Activated CD4-positive, alpha-beta T cell treated with anti-CD3 and anti-CD28 coated beads, Interleukin-2, amount 50 U/mL, for 24 hours (primary cell): ENCODE data around the gene TOPAZ1.
A peak's percentile ranks its signal among the peaks of the same experiment; 100 is the strongest.

ENCODE experiments used
- DNase-seq, 2 donors: peaks; one replicate each; pipeline ENCODE4 v3.0.0-alpha.2; 2020; ENCODE audit warnings: low read depth in 1 of 2, low spot score in 1 of 2

Gene TOPAZ1

GRCh38 chr3:44242721-44243120 lies 1.0 kb downstream of the TOPAZ1 start:
- DNase-seq, result no peak

GRCh38 chr3:44248152-44248551 lies 6.5 kb downstream of the TOPAZ1 start:
- no peak for DNase-seq

GRCh38 chr3:44252332-44252959 lies 10.8 kb downstream of the TOPAZ1 start:
- DNase-seq, result no peak

GRCh38 chr3:44259404-44259803 lies 17.7 kb downstream of the TOPAZ1 start:
- no peak for DNase-seq

- no peak for DNase-seq
These were observed 22.5 kb downstream of the TOPAZ1 start for GRCh38 chr3:44264146-44264545.

DNA sequence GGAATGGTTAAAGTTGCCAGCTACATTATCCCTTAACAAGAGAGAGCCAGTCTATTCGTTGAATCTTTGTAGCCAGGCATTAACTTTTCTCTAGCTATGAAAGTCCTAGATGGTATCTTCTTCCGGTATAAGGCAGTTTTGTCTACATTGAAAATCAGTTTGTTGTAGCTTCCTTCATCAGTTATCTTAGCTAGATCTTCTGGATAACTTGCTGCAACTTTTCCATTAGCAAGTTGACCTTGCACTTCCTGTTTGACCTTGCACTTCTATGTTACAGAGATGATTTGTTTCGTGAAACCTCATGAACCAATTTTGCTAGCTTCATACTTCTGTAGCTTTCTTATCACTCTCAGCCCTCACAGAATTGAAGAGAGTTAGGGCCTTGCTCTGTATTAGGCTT lies 24.1 kb downstream of the TOPAZ1 start:
- DNase-seq, result no peak

GRCh38 chr3:44272191-44272590 lies 30.5 kb downstream of the TOPAZ1 start:
- no peak for DNase-seq

DNA sequence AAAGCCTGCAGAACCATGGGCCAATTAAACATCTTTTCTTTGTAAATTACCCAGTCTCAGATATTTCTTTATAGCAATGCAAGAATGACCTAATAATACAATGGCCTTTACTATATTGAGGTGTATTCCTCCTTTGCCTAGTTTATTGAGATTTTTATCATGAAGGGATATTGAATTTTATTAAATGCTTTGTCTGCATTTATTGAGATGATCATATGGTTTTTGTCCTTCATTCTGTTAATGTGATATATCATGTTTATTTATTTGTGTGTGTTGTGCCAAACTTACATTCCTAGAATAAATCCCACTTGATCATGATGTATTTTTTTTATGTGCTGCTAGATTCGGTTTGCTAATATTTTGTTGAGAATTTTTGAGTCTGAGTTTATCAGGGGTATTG lies 36.2 kb downstream of the TOPAZ1 start:
- DNase-seq, result no peak

- no peak for DNase-seq
These were observed 38.4 kb downstream of the TOPAZ1 start for GRCh38 chr3:44280077-44280476.

- DNase-seq, result no peak
These were observed 38.9 kb downstream of the TOPAZ1 start for GRCh38 chr3:44280631-44281030.

DNA sequence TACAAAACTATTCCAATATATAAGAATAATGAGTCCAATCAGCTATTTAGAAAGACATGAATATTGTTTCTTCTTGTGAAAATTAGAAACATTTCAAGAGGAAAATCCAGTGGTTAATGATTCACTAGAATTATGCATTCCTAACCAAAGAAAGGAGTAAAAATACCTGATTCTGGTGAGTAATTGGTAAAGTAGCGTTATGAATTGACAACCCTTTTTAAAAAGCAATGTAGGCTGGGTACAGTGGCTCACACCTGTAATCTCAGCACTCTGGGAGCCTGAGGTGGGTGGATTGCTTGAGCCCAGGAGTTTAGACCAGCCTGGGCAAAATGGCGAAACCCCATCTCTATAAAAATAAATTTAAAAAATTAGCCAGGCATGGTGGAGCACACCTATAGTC lies 43.3 kb downstream of the TOPAZ1 start:
- no peak for DNase-seq

GRCh38 chr3:44289882-44290462 lies 48.3 kb downstream of the TOPAZ1 start:
- DNase-seq, result no peak

DNA sequence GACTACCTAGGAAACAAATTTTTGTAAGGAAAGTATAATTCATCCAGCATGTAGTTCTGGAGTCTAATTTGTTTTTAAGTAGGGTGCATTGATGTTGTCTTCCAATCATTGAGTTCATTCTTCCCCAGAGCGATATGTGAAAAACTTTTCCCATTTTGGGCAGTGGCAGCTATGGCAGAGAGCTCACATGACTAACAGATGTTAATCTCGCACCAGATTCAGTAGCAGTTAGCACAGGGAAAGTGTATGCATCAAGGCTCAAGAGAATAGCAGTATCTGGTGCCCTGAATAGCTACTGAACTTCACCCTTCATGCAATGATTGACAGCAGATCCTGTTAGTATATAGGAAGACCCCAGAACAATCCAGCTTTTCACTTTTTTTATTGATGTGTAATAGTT lies 50.6 kb downstream of the TOPAZ1 start:
- no peak for DNase-seq

GRCh38 chr3:44292947-44293346 lies 51.3 kb downstream of the TOPAZ1 start:
- no peak for DNase-seq

- no peak for DNase-seq
These were observed 55.6 kb downstream of the TOPAZ1 start for GRCh38 chr3:44297255-44297654.

GRCh38 chr3:44301746-44302145 lies 60.1 kb downstream of the TOPAZ1 start:
- DNase-seq, result no peak

DNA sequence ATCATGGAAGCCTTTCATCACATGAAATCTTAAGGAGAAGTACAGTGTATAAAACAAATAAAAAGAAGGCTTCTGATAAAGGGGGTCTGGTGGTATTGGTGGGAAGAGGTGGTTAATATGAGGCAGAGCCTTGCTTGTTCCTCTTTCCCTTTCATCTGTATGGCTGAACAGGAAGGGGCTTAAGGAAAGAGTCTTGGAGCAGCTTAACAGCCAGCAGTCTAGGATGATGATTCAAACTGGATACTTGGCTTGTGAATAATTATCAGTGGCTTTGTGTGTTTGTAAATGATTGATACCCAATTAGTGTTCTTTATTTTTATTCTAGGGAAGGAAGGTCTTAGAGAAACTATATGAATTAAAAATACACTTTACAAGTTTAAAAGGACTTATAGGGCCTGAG lies 67.8 kb downstream of the TOPAZ1 start:
- no peak for DNase-seq

DNA sequence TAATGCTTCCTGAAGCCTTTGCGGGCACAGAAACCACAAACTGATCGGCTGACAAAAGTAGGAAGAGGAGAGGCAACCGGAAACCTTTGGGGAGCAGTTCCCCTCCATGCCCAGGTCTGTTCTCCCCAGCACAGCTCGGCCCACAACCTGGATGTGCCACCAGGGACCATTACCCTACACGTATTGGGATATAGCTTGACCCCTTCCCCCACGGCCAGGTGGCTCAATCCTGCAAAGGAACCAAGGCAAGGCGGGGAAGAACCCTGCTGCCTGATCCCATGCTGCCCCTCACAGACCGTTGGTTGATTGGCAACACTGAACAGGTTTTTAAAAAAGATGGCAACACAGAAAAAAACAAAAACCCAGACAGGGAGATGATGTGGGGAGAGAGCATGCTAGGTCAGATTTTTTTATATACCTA lies 77.2 kb downstream of the TOPAZ1 start:
- DNase-seq, result no peak

DNA sequence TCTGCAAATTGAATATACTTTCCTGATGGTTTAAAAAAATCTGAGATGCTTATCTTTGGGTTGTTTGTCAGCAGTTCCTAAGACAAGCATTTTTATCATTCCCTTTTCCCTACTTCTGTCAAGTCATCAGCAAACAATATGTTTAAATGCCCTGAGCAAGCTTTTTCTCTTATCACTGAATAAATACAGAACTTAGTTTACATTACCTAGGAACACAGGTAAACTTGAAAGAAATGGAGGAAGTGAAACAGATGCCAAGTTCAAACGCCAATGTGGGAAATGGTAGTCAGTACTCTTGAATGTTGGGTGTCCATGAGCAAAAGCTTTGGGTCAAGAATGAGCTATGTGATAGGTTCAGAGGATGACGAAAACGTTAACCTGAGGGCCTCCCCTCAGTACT lies 79.6 kb downstream of the TOPAZ1 start:
- DNase-seq, result no peak

GRCh38 chr3:44323341-44323955 lies 81.8 kb downstream of the TOPAZ1 start:
- peak in 1 of 2 donors; percentile 39 for DNase-seq

DNA sequence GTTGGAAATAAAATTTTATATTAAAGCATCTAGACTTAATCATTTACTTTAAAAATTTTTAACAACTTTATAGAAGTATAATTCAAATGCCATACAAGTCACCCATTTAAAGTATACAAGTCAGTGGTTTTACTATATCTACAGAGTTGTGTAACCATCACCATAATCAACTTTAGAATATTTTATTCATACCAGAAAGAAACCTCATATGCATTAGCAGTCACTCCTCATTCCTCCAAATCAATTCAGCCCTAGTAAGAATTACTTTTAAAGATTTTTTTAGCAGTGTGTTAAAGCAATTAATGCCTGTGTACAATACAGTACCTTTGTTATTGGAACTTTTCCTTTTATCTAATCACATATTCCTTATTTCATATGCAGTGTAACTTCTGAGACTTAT lies 82.9 kb downstream of the TOPAZ1 start:
- DNase-seq, result no peak

DNA sequence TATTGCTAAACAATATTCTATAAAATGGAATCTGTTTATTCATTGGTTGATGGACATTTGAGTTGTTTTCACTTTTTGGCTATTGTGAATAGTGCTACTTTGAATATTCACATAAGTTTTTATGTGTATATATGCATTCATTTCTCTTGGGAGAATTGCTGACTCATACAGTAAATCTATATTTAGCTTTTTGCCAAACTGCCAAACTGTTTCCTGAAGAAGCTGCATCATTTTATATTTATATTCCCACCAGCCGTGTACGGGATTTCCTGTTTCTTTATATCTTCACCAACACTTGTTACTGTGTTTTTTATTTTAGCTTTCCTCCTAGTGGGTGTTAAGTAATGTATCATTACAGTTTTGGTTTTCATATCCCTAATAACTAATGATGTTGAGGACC lies 84.3 kb downstream of the TOPAZ1 start:
- no peak for DNase-seq

GRCh38 chr3:44326515-44326914 lies 84.8 kb downstream of the TOPAZ1 start:
- no peak for DNase-seq
